SK-N-SH treated with all-trans-retinoic acid at 6 μM for 48 hours (cell line): ENCODE results near the gene SLC51B.

Experiments used
- ESRRG ChIP-seq: fragments of 250-450 bp; sonication (Bioruptor Pico); IDR thresholded peaks from 2 replicates; pipeline ENCODE4 v1.6.1; 2021; ENCODE audit warnings: mild to moderate bottlenecking
- ISL1 ChIP-seq: fragments of 250-450 bp; sonication (Bioruptor Pico); IDR thresholded peaks from 2 replicates; pipeline ENCODE4 v2.1.2; 2022; ENCODE audit warnings: mild to moderate bottlenecking, moderate library complexity
- PPARA ChIP-seq: fragments of 250-450 bp; sonication (Bioruptor Pico); IDR thresholded peaks from 2 replicates; pipeline ENCODE4 v1.5.0; 2020; ENCODE audit warnings: mild to moderate bottlenecking, borderline replicate concordance
- RARB ChIP-seq: fragments of 250-450 bp; sonication (Bioruptor Pico); IDR thresholded peaks from 2 replicates; pipeline ENCODE4 v1.8.0; 2021; ENCODE audit warnings: mild to moderate bottlenecking, moderate library complexity
- TCF4 ChIP-seq: fragments of 250-450 bp; sonication (Bioruptor Pico); IDR thresholded peaks from 2 replicates; pipeline ENCODE4 v1.8.0; 2021; ENCODE audit warnings: mild to moderate bottlenecking, moderate library complexity, borderline replicate concordance
- TOX ChIP-seq: fragments of 250-450 bp; sonication (Bioruptor Pico); IDR thresholded peaks from 2 replicates; pipeline ENCODE4 v1.8.0; 2021; ENCODE audit warnings: mild to moderate bottlenecking, moderate library complexity, borderline replicate concordance
- ZC3H10 ChIP-seq: fragments of 250-450 bp; sonication (Bioruptor Pico); IDR thresholded peaks from 2 replicates; pipeline ENCODE4 v1.5.1; 2021; ENCODE audit warnings: mild to moderate bottlenecking, moderate library complexity
- ZNF565 ChIP-seq: fragments of 450-650 bp; formaldehyde crosslinking; conservative IDR thresholded peaks from 2 replicates; pipeline ENCODE4 v1.5.0; 2020; ENCODE audit warnings: low read depth, mild to moderate bottlenecking, moderate library complexity
- ZNF70 ChIP-seq: fragments of 450-650 bp; formaldehyde crosslinking; IDR thresholded peaks from 2 replicates; pipeline ENCODE4 v1.5.0; 2020; ENCODE audit warnings: mild to moderate bottlenecking, moderate library complexity
- ZNF8 ChIP-seq: fragments of 450-650 bp; formaldehyde crosslinking; IDR thresholded peaks from 2 replicates; pipeline ENCODE4 v1.5.0; 2020; ENCODE audit warnings: mild to moderate bottlenecking, moderate library complexity
- TF ChIP-seq, protein P1 (sequence below): fragments of 250-450 bp; sonication (Bioruptor Pico); IDR thresholded peaks from 2 replicates; pipeline ENCODE4 v1.5.0; 2020; ENCODE audit warnings: mild to moderate bottlenecking, moderate library complexity
- TF ChIP-seq, protein P2 (sequence below): fragments of 250-450 bp; sonication (Bioruptor Pico); IDR thresholded peaks from 2 replicates; pipeline ENCODE4 v1.8.0; 2020; ENCODE audit warnings: mild to moderate bottlenecking, moderate library complexity, borderline replicate concordance

DNA sequence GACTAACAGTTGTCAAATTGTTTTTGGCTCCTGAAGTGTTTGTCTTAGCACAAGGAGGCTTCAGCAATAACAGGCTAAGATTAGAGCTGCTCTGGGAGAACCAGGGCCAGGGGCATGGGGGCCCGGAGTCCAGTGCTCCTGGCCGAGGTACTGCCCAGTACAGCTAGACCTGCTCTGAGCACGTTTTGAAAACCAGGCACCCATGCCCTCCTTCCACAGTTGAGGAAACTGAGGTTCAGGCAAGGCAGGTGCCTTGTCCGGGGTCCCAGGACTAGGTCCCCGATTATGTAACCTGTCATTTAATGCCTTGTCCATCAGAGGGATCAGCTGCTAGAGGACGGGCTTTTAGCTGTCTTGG is 50.5 kb downstream of the SLC51B start:
- no peak for TF ChIP-seq PPARA (CRISPR knock-in tag)
- TF ChIP-seq ZC3H10 = no peak
- TF ChIP-seq TCF4 (CRISPR knock-in tag) = no peak
- no peak for TF ChIP-seq TOX (CRISPR knock-in tag)
- TF ChIP-seq, protein P1, sequence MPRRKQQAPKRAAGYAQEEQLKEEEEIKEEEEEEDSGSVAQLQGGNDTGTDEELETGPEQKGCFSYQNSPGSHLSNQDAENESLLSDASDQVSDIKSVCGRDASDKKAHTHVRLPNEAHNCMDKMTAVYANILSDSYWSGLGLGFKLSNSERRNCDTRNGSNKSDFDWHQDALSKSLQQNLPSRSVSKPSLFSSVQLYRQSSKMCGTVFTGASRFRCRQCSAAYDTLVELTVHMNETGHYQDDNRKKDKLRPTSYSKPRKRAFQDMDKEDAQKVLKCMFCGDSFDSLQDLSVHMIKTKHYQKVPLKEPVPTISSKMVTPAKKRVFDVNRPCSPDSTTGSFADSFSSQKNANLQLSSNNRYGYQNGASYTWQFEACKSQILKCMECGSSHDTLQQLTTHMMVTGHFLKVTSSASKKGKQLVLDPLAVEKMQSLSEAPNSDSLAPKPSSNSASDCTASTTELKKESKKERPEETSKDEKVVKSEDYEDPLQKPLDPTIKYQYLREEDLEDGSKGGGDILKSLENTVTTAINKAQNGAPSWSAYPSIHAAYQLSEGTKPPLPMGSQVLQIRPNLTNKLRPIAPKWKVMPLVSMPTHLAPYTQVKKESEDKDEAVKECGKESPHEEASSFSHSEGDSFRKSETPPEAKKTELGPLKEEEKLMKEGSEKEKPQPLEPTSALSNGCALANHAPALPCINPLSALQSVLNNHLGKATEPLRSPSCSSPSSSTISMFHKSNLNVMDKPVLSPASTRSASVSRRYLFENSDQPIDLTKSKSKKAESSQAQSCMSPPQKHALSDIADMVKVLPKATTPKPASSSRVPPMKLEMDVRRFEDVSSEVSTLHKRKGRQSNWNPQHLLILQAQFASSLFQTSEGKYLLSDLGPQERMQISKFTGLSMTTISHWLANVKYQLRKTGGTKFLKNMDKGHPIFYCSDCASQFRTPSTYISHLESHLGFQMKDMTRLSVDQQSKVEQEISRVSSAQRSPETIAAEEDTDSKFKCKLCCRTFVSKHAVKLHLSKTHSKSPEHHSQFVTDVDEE (CRISPR knock-in tag) = no peak
- TF ChIP-seq, protein P2, sequence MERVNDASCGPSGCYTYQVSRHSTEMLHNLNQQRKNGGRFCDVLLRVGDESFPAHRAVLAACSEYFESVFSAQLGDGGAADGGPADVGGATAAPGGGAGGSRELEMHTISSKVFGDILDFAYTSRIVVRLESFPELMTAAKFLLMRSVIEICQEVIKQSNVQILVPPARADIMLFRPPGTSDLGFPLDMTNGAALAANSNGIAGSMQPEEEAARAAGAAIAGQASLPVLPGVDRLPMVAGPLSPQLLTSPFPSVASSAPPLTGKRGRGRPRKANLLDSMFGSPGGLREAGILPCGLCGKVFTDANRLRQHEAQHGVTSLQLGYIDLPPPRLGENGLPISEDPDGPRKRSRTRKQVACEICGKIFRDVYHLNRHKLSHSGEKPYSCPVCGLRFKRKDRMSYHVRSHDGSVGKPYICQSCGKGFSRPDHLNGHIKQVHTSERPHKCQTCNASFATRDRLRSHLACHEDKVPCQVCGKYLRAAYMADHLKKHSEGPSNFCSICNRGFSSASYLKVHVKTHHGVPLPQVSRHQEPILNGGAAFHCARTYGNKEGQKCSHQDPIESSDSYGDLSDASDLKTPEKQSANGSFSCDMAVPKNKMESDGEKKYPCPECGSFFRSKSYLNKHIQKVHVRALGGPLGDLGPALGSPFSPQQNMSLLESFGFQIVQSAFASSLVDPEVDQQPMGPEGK (CRISPR knock-in tag) = no peak
- no peak for TF ChIP-seq ZNF70 (CRISPR knock-in tag)
- no peak for TF ChIP-seq ZNF565 (CRISPR knock-in tag)
- TF ChIP-seq ISL1 = no peak
- no peak for TF ChIP-seq ESRRG (CRISPR knock-in tag)
- no peak for TF ChIP-seq ZNF8 (CRISPR knock-in tag)
- TF ChIP-seq RARB = no peak
